ENCODE data around the gene PIK3AP1.
"Not testable (repeated sequence)": the region's sequence is repeated elsewhere in the genome, so short reads cannot be mapped to it uniquely, and the experiment has no call there.

The PIK3AP1 gene

GRCh38 chr10:96743988-96744585 lies 23.8 kb upstream of the PIK3AP1 start:
- Histone ChIP-seq H3K27me3 (replicated peaks; ENCODE audit: insufficient read depth, low read length) (no peaks in the 10 kb centered on the region), H3K9ac (ENCODE audit: low read length) (no peak overlapping the region), H3F3A (ENCODE audit: insufficient read depth, low read length) (peaks cover 14% of the 10 kb centered on the region), H3K4me2 (ENCODE audit: low read depth, low read length) (no peak overlapping the region), H3K27ac (ENCODE audit: low read length) (no peak overlapping the region), H3K4me1 (ENCODE audit: low read length) (peaks cover 10% of the 10 kb centered on the region), H2AFZ (ENCODE audit: low read length) (peak overlapping the region; percentile 25; the same call in 1 of the 2 replicates), H3K79me2 (ENCODE audit: low read length) (no peaks in the 10 kb centered on the region), H3K36me3 (replicated peaks; ENCODE audit: insufficient read depth, low read length) (no peaks in the 10 kb centered on the region), H3K9me3 (replicated peaks; ENCODE audit: insufficient read depth, low read length) (no peaks in the 10 kb centered on the region), H3K4me3 (ENCODE audit: low read length) (no peak overlapping the region), H3K9me2 (replicated peaks; ENCODE audit: insufficient read depth, low read length) (no peaks in the 10 kb centered on the region), H4K20me1 (ENCODE audit: insufficient read depth, low read length) (no peaks in the 10 kb centered on the region)
- DNase-seq = no peak
- TF ChIP-seq EZH2 (optimal IDR thresholded peaks at IDR 0.05; ENCODE audit: low read depth, low read length) = no peak
- TF ChIP-seq CTCF (IDR thresholded peaks at IDR 0.05; ENCODE audit: low read length) = peak; percentile 23; the same call in 1 of the 2 replicates

GRCh38 chr10:96741557-96741956 lies 21.2 kb upstream of the PIK3AP1 start:
- H3K9me2 ChIP-seq (replicated peaks; ENCODE audit: insufficient read depth, low read length); H3K79me2 ChIP-seq (ENCODE audit: low read length); DNase-seq; H2AFZ ChIP-seq (ENCODE audit: low read length); H3K9ac ChIP-seq (ENCODE audit: low read length); H3K27me3 ChIP-seq (replicated peaks; ENCODE audit: insufficient read depth, low read length); H3K9me3 ChIP-seq (replicated peaks; ENCODE audit: insufficient read depth, low read length); H3K36me3 ChIP-seq (replicated peaks; ENCODE audit: insufficient read depth, low read length); H3K4me3 ChIP-seq (ENCODE audit: low read length); H3F3A ChIP-seq (ENCODE audit: insufficient read depth, low read length); H3K27ac ChIP-seq (ENCODE audit: low read length); H4K20me1 ChIP-seq (ENCODE audit: insufficient read depth, low read length); H3K4me1 ChIP-seq (ENCODE audit: low read length); H3K4me2 ChIP-seq (ENCODE audit: low read depth, low read length): not testable (repeated sequence)

GRCh38 chr10:96740579-96741281 lies 20.4 kb upstream of the PIK3AP1 start:
- no peaks in the 10 kb centered on the region for H3K79me2 ChIP-seq (ENCODE audit: low read length)
- no peaks in the 10 kb centered on the region for H3K4me1 ChIP-seq (ENCODE audit: low read length)
- H3K4me2 ChIP-seq (ENCODE audit: low read depth, low read length) = no peak overlapping the region
- H3K9ac ChIP-seq (ENCODE audit: low read length) = no peak overlapping the region
- H3K4me3 ChIP-seq (ENCODE audit: low read length) = no peak overlapping the region
- no peaks in the 10 kb centered on the region for H3K9me3 ChIP-seq (replicated peaks; ENCODE audit: insufficient read depth, low read length)
- TF ChIP-seq EZH2phosphoT487 (IDR thresholded peaks at IDR 0.05; ENCODE audit: low read length) (no peak), EZH2 (optimal IDR thresholded peaks at IDR 0.05; ENCODE audit: low read depth, low read length) (no peak), CTCF (IDR thresholded peaks at IDR 0.05; ENCODE audit: low read length) (no peak)
- DNase-seq = no peak
- no peaks in the 10 kb centered on the region for H3K36me3 ChIP-seq (replicated peaks; ENCODE audit: insufficient read depth, low read length)
- no peaks in the 10 kb centered on the region for H3K27me3 ChIP-seq (replicated peaks; ENCODE audit: insufficient read depth, low read length)
- H4K20me1 ChIP-seq (ENCODE audit: insufficient read depth, low read length) = no peaks in the 10 kb centered on the region
- no peaks in the 10 kb centered on the region for H3F3A ChIP-seq (ENCODE audit: insufficient read depth, low read length)
- no peak overlapping the region for H3K27ac ChIP-seq (ENCODE audit: low read length)
- no peak overlapping the region for H2AFZ ChIP-seq (ENCODE audit: low read length)
- H3K9me2 ChIP-seq (replicated peaks; ENCODE audit: insufficient read depth, low read length) = no peaks in the 10 kb centered on the region

- Histone ChIP-seq H3K36me3 (replicated peaks; ENCODE audit: insufficient read depth, low read length) (no peaks in the 10 kb centered on the region), H3K27me3 (replicated peaks; ENCODE audit: insufficient read depth, low read length) (no peaks in the 10 kb centered on the region), H3K79me2 (ENCODE audit: low read length) (no peaks in the 10 kb centered on the region), H3K4me3 (ENCODE audit: low read length) (no peak overlapping the region), H3K4me1 (ENCODE audit: low read length) (no peaks in the 10 kb centered on the region), H3F3A (ENCODE audit: insufficient read depth, low read length) (no peaks in the 10 kb centered on the region), H3K4me2 (ENCODE audit: low read depth, low read length) (no peak overlapping the region), H2AFZ (ENCODE audit: low read length) (no peak overlapping the region), H3K9ac (ENCODE audit: low read length) (no peak overlapping the region), H3K9me2 (replicated peaks; ENCODE audit: insufficient read depth, low read length) (no peaks in the 10 kb centered on the region), H4K20me1 (ENCODE audit: insufficient read depth, low read length) (no peaks in the 10 kb centered on the region), H3K27ac (ENCODE audit: low read length) (no peak overlapping the region), H3K9me3 (replicated peaks; ENCODE audit: insufficient read depth, low read length) (no peaks in the 10 kb centered on the region)
- TF ChIP-seq EZH2 (optimal IDR thresholded peaks at IDR 0.05; ENCODE audit: low read depth, low read length) = no peak
- TF ChIP-seq EZH2phosphoT487 (IDR thresholded peaks at IDR 0.05; ENCODE audit: low read length) = no peak
- no peak for TF ChIP-seq CTCF (IDR thresholded peaks at IDR 0.05; ENCODE audit: low read length)
- no peak for DNase-seq
These were observed 19.8 kb upstream of the PIK3AP1 start for GRCh38 chr10:96740141-96740540.

- H3K79me2 ChIP-seq (ENCODE audit: low read length); H3K36me3 ChIP-seq (replicated peaks; ENCODE audit: insufficient read depth, low read length); H3K9me2 ChIP-seq (replicated peaks; ENCODE audit: insufficient read depth, low read length); DNase-seq; H3K4me1 ChIP-seq (ENCODE audit: low read length); H2AFZ ChIP-seq (ENCODE audit: low read length); H3K4me3 ChIP-seq (ENCODE audit: low read length); H4K20me1 ChIP-seq (ENCODE audit: insufficient read depth, low read length); H3K9me3 ChIP-seq (replicated peaks; ENCODE audit: insufficient read depth, low read length); H3F3A ChIP-seq (ENCODE audit: insufficient read depth, low read length); H3K9ac ChIP-seq (ENCODE audit: low read length); H3K27ac ChIP-seq (ENCODE audit: low read length); H3K27me3 ChIP-seq (replicated peaks; ENCODE audit: insufficient read depth, low read length); H3K4me2 ChIP-seq (ENCODE audit: low read depth, low read length): not testable (repeated sequence)
These were observed 17.1 kb upstream of the PIK3AP1 start for GRCh38 chr10:96737307-96737902.
